ENCODE results near the gene ELF1.

DNA sequence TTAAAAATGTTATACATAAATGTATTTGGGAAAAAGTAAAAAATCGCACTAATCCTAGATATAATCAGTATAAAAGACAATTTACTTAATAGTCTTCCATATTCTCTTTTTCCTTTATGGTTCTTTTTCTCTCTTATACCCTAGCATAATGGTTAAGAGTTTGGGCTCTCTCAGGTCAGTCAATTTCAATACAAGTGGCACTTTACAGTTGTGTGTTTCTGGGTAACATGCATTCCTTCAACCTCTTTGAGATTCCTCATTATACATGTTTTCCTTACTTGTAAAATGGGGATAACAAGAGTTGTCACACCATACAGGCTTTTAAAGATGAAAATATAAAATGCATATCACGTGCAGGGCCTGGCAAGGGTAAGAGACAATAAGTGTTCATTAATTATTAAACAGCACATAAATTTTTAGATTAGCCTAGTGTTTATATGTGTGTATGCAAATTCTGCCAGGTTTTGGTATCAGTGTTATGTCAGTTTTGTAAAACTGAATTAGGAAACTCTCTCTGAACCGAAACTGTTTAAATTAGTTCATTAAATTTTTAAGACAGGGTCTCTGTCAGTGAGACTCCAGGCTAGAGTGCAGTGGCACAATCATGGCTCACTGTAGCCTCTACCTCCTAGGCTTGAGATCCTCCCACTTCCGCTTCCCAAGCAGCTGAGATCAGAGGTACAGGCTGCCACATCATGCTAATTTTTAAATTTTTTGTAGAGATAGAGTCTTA is 49.8 kb downstream of the ELF1 start:
- TF ChIP-seq, protein P1, sequence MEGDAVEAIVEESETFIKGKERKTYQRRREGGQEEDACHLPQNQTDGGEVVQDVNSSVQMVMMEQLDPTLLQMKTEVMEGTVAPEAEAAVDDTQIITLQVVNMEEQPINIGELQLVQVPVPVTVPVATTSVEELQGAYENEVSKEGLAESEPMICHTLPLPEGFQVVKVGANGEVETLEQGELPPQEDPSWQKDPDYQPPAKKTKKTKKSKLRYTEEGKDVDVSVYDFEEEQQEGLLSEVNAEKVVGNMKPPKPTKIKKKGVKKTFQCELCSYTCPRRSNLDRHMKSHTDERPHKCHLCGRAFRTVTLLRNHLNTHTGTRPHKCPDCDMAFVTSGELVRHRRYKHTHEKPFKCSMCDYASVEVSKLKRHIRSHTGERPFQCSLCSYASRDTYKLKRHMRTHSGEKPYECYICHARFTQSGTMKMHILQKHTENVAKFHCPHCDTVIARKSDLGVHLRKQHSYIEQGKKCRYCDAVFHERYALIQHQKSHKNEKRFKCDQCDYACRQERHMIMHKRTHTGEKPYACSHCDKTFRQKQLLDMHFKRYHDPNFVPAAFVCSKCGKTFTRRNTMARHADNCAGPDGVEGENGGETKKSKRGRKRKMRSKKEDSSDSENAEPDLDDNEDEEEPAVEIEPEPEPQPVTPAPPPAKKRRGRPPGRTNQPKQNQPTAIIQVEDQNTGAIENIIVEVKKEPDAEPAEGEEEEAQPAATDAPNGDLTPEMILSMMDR (IDR thresholded peaks at IDR 0.05) = no peak
- no peak for TF ChIP-seq POLR2AphosphoS5 (IDR thresholded peaks at IDR 0.05)
